ENCODE data around the gene TMEM108. TPM values are rescaled to one million over a fixed set of nuclear protein-coding genes. Genes with fewer than 3 reads are reported as not detected.

Gene TMEM108
- total and polyA plus RNA-seq, 8 donors = 0.37 to 2.1 (median 0.84) TPM; not detected in 2

DNA sequence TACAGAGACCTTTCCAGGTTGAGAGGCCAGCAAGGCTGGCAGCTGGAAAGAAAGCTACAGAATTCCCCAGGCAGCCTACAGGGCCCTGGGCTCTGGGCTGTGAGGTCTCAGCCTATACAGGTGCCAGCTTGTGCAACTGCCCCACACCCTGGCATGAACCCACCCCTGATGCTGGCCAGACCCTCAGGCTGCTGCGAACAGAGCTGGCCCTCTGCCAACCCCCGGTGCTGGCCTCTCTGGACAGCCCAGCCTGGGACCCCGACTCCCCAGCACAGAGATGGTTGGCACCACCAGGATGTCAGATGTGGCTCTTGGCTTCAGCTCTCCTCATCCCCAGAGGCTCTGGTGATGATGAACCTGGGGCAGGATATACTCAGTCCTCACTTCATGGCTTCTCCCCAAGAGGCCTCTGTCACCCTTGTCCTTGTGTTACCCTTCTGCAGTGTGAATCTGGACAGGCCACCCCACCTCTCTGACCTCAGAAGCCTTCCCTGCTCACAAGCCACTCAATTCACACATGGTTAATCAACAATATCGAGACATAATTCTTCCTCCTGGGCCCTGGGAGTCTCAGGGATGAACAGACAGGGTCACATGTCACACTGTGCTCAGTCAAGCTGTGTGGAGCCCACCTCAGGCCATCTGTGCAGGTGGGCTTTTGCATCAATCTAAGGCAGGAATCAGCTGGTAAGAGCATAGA, 350.7 kb downstream of the TMEM108 start:
- no peaks in the 10 kb centered on the region for H3K27me3 ChIP-seq
- H3K9me3 ChIP-seq = peaks cover 0 to 2% (median 0%) of the 10 kb centered on the region in 4 donors
- H3K27ac ChIP-seq = no peak overlapping the region
- H3K36me3 ChIP-seq = no peaks in the 10 kb centered on the region
- peaks cover 0 to 9% (median 5%) of the 10 kb centered on the region in 4 donors for H3K4me1 ChIP-seq
- 42 to 87% (median 77%) methylated on average over 4 of the region's 4 CpGs for WGBS, 5 donors
- H3K4me3 ChIP-seq = no peak overlapping the region
- no peak for DNase-seq
- intact Hi-C loops (cut with DNase I; ENCODE audit: low total_unique reads) = loop anchor here (10.0 kb wide), 1 partner anchor 654 kb away; no protein-coding TSS in a partner anchor
- TF ChIP-seq, protein P1, sequence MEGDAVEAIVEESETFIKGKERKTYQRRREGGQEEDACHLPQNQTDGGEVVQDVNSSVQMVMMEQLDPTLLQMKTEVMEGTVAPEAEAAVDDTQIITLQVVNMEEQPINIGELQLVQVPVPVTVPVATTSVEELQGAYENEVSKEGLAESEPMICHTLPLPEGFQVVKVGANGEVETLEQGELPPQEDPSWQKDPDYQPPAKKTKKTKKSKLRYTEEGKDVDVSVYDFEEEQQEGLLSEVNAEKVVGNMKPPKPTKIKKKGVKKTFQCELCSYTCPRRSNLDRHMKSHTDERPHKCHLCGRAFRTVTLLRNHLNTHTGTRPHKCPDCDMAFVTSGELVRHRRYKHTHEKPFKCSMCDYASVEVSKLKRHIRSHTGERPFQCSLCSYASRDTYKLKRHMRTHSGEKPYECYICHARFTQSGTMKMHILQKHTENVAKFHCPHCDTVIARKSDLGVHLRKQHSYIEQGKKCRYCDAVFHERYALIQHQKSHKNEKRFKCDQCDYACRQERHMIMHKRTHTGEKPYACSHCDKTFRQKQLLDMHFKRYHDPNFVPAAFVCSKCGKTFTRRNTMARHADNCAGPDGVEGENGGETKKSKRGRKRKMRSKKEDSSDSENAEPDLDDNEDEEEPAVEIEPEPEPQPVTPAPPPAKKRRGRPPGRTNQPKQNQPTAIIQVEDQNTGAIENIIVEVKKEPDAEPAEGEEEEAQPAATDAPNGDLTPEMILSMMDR (IDR thresholded peaks at IDR 0.05) = no peak
- TF ChIP-seq EP300 (IDR thresholded peaks at IDR 0.05) (no peak), POLR2AphosphoS5 (IDR thresholded peaks at IDR 0.05) (no peak), POLR2A (IDR thresholded peaks at IDR 0.05) (no peak)

DNA sequence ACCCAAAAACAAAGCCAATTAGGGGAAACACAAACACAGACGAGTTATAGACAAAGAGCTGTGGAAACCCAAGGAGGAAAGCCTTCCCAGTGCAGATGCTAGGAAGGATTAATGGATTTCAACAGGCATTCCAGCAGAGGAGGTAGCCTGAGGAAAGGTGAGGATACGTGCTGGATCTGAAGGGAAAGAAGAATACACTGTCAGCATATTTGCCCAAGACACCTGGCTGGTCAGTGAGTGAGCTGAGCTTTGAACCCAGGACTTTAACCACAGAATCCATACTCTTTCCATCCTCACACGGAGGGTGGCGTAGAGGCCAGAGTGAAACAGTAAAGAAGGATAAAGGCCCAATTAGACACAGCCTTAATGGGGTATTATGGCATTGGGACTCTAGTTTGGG, 352.5 kb downstream of the TMEM108 start:
- no peaks in the 10 kb centered on the region for H3K36me3 ChIP-seq
- no peaks in the 10 kb centered on the region for H3K4me1 ChIP-seq
- TF ChIP-seq, protein P1 (IDR thresholded peaks at IDR 0.05) = no peak
- TF ChIP-seq POLR2AphosphoS5 (IDR thresholded peaks at IDR 0.05) (no peak), EP300 (IDR thresholded peaks at IDR 0.05) (no peak), POLR2A (IDR thresholded peaks at IDR 0.05) (no peak)
- no peak overlapping the region for H3K27ac ChIP-seq
- H3K4me3 ChIP-seq = no peak overlapping the region
- peaks cover 0 to 11% (median 0%) of the 10 kb centered on the region in 4 donors for H3K9me3 ChIP-seq
- DNase-seq = no peak
- 89 to 95% (median 92%) methylated on average over 4 of the region's 4 CpGs for WGBS, 5 donors
- H3K27me3 ChIP-seq = no peaks in the 10 kb centered on the region
- intact Hi-C loops (cut with DNase I; ENCODE audit: low total_unique reads) = no loop called here

DNA sequence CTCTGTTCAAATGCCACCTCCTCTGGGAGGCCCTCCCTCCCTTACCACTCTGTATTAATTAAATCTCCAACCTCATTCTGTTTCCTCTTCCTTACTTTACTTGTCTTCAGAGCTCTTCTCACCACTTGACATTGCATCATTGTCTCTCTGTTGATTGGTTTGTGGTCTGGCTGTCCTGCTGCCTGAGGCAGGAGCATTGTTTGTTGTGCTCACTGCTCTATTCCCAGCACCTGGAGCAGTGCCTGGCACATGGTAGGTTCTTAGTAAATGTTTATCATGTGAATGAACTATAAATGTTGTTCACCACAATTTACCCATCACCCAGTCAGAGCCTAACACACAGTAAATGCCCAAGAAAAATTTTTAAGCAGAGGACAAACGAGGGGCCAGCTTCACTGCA, 355.0 kb downstream of the TMEM108 start:
- Histone ChIP-seq H3K36me3 (no peaks in the 10 kb centered on the region), H3K4me3 (no peak overlapping the region), H3K9me3 (peaks cover 0 to 11% (median 0%) of the 10 kb centered on the region in 4 donors), H3K4me1 (no peaks in the 10 kb centered on the region), H3K27me3 (no peaks in the 10 kb centered on the region), H3K27ac (no peak overlapping the region)
- no peak for DNase-seq
- WGBS, 5 donors = 71 to 89% (median 85%) methylated on average over 1 of the region's 1 CpG
- intact Hi-C loops (cut with DNase I; ENCODE audit: low total_unique reads) = no loop called here
- TF ChIP-seq, protein P1 (IDR thresholded peaks at IDR 0.05) = no peak
- TF ChIP-seq POLR2A (IDR thresholded peaks at IDR 0.05) = no peak
- no peak for TF ChIP-seq POLR2AphosphoS5 (IDR thresholded peaks at IDR 0.05)
- no peak for TF ChIP-seq EP300 (IDR thresholded peaks at IDR 0.05)

DNA sequence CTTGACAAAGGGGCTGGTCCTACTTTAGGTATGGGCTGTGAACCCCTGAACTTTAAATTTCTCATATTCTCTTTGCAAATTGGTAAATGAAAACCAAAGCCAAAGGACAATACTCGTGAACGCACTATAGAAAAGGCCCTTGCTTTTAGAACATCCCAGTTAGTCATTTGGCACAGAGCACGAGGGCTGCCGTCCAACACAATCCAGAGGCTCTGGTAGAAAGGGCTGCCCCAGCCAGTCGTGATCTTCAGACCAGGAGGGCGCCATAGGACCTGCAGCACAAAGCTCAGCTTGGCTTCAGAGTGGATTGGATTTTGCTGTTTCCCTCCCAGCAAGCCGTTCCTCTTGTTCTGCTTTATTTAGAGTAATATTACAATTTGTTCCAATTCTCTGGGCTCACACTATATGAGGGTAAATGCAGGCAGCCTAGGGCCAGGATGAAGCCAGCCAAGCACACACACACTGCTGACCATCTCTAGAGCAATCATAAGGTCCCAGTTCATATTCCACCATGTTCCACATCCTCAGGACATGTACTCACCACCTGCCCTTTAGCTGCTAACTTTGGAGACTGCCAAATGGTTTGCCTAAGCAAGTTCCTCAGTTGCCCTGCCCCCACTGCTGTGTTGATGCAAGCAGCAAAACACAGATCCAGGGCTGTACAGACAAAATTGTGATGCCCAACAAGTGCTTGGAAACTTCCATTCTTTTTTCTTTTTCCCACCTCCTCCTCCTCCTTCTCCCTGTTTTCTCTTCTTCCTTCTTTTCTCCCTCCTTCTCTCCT, 355.7 kb downstream of the TMEM108 start:
- H3K36me3 ChIP-seq = no peaks in the 10 kb centered on the region
- no peaks in the 10 kb centered on the region for H3K27me3 ChIP-seq
- intact Hi-C loops (cut with DNase I; ENCODE audit: low total_unique reads) = no loop called here
- H3K9me3 ChIP-seq = peaks cover 0 to 11% (median 0%) of the 10 kb centered on the region in 4 donors
- H3K4me1 ChIP-seq = no peaks in the 10 kb centered on the region
- TF ChIP-seq EP300 (IDR thresholded peaks at IDR 0.05) (no peak), POLR2AphosphoS5 (IDR thresholded peaks at IDR 0.05) (no peak), POLR2A (IDR thresholded peaks at IDR 0.05) (no peak)
- TF ChIP-seq, protein P1 (IDR thresholded peaks at IDR 0.05) = no peak
- no peak overlapping the region for H3K27ac ChIP-seq
- WGBS, 5 donors = 66 to 79% (median 72%) methylated on average over 7 of the region's 7 CpGs
- no peak overlapping the region for H3K4me3 ChIP-seq
- DNase-seq = no peak
